Activated T-helper 17 cell treated with anti-CD3 and anti-CD28 coated beads, Interleukin-2, amount 50 U/mL, for 72 hours (primary cell): ENCODE measurements around the gene TOP1. TPM values are rescaled to one million over a fixed set of nuclear protein-coding genes. Genes with fewer than 3 reads are reported as not detected.

Experiments
- ATAC-seq: fragments of 150-1000 bp; cut with Tn5 transposase; replicated peaks from 2 replicates; pipeline ENCODE4 v1.10.0; 2021; ENCODE audit warnings: mild to moderate bottlenecking, moderate library complexity
- H3K27ac Mint-ChIP-seq: one replicate; pipeline ENCODE4 v1.8.0; 2022; ENCODE audit warnings: mixed read lengths
- H3K27me3 Mint-ChIP-seq: one replicate; pipeline ENCODE4 v1.8.0; 2022; ENCODE audit warnings: mixed read lengths
- H3K36me3 Mint-ChIP-seq: one replicate; pipeline ENCODE4 v1.8.0; 2022; ENCODE audit warnings: low read depth, mild to moderate bottlenecking, mixed read lengths
- H3K4me1 Mint-ChIP-seq: one replicate; pipeline ENCODE4 v1.8.0; 2022; ENCODE audit warnings: mixed read lengths
- H3K4me3 Mint-ChIP-seq: one replicate; pipeline ENCODE4 v1.8.0; 2022; ENCODE audit warnings: mild to moderate bottlenecking, mixed read lengths
- H3K9me3 Mint-ChIP-seq: one replicate; pipeline ENCODE4 v1.8.0; 2022; ENCODE audit warnings: mixed read lengths
- total RNA-seq, 2 donors: library from RNA; stranded (reverse); gene quantifications; one replicate each; pipeline ENCODE4 v1.2.3, GENCODE V29; 2022

TOP1 gene
- total RNA-seq, 2 donors from 2014 or later = 62.4 to 82.8 TPM

- Mint-ChIP-seq H3K27ac (peak overlapping the region; percentile 75), H3K27me3 (no peaks in the 10 kb centered on the region), H3K9me3 (no peaks in the 10 kb centered on the region)
Measured at GRCh38 chr20:41173791-41174341, 145.2 kb downstream of the TOP1 start.

More at GRCh38 chr20:41173791-41174341, 145.2 kb downstream of the TOP1 start:
- ATAC-seq = no peak
- H3K4me3 Mint-ChIP-seq = no peak overlapping the region
- peaks cover 92% of the 10 kb centered on the region for H3K36me3 Mint-ChIP-seq
- peaks cover 25% of the 10 kb centered on the region for H3K4me1 Mint-ChIP-seq

Other genes with a start within 250 kb of the TOP1 start
- gene PLCG1, start 108.7 kb downstream of the TOP1 start, total RNA-seq = 100 to 1,000 TPM; 184 to 628 TPM